ENCODE measurements around the gene GALNS. TPM values are rescaled to one million over a fixed set of nuclear protein-coding genes. Genes with fewer than 3 reads are reported as not detected.

GALNS gene
- total RNA-seq, 1 experiment from 2014 or later, result 29.5 TPM

DNA sequence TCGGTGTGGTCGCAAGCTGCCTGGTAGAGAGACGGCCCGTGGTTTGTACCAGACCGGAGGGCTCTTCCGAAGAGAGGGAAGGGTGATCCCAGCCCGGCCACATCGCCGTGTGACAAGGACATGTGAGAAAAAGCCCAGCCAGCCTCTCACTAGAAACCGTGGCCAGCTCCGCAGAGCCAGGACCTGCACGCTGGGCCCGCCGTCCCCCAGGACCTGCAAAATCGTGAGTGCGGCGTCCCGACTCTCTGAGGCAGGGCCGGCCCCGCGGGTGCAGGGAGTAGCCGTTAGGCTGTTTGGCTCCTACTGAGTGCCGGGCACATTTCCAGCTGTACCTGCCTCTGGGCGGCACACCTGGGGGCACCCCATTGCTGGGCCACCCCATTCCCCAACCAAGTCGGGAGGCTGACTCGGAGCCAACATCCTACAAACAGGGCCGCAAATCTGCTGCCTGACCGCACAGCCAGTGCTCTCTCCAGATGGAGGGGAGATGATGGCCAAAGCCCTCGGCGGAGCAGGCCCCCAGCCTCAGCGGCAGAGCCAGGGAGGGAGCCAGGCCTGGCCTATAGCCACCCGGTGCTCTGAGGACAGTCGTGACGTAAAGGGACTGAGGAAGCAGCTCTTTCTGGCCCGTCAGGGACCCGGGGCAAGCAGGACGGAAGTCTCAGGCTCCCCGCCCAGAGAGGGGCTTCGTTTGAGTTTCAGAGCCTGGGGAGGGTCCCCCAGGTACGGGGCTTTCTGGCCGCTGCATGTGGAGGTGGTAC, 43.3 kb upstream of the GALNS start:
- no peaks in the 10 kb centered on the region for H3K9me3 Mint-ChIP-seq
- H3K27me3 Mint-ChIP-seq (ENCODE audit: low read depth), result no peaks in the 10 kb centered on the region
- CTCF ChIA-PET, result interaction anchor here (0.7 to 2.4 kb wide), 2 partner anchors 163 to 267 kb away, joined by 3 to 11 read pairs; no protein-coding TSS in a partner anchor
- H3K36me3 Mint-ChIP-seq, result no peaks in the 10 kb centered on the region
- no peak for DNase-seq (ENCODE audit: low spot score)
- no peak overlapping the region for H3K4me3 Mint-ChIP-seq
- POLR2A ChIA-PET, result interaction anchor here (0.6 kb wide), 1 partner anchor 592 kb away, joined by 9 read pairs; no protein-coding TSS in a partner anchor
- no peak overlapping the region for H3K27ac Mint-ChIP-seq
- H3K4me1 Mint-ChIP-seq, result no peaks in the 10 kb centered on the region
- no peak for ATAC-seq
- TF ChIP-seq, protein P1, sequence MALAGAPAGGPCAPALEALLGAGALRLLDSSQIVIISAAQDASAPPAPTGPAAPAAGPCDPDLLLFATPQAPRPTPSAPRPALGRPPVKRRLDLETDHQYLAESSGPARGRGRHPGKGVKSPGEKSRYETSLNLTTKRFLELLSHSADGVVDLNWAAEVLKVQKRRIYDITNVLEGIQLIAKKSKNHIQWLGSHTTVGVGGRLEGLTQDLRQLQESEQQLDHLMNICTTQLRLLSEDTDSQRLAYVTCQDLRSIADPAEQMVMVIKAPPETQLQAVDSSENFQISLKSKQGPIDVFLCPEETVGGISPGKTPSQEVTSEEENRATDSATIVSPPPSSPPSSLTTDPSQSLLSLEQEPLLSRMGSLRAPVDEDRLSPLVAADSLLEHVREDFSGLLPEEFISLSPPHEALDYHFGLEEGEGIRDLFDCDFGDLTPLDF (CRISPR knock-in tag; IDR thresholded peaks at IDR 0.05), result no peak
- TF ChIP-seq SP1 (CRISPR knock-in tag; conservative IDR thresholded peaks at IDR 0.05) (no peak), FOXK1 (CRISPR knock-in tag; IDR thresholded peaks at IDR 0.05) (no peak), ZNF263 (CRISPR knock-in tag; IDR thresholded peaks at IDR 0.05; ENCODE audit: low read depth) (no peak), GTF2I (CRISPR knock-in tag; conservative IDR thresholded peaks at IDR 0.05) (no peak), SMAD3 (CRISPR knock-in tag; IDR thresholded peaks at IDR 0.05; ENCODE audit: borderline replicate concordance) (no peak), CBFB (CRISPR knock-in tag; IDR thresholded peaks at IDR 0.05; ENCODE audit: low read depth) (no peak)
- TF ChIP-seq, protein P2, sequence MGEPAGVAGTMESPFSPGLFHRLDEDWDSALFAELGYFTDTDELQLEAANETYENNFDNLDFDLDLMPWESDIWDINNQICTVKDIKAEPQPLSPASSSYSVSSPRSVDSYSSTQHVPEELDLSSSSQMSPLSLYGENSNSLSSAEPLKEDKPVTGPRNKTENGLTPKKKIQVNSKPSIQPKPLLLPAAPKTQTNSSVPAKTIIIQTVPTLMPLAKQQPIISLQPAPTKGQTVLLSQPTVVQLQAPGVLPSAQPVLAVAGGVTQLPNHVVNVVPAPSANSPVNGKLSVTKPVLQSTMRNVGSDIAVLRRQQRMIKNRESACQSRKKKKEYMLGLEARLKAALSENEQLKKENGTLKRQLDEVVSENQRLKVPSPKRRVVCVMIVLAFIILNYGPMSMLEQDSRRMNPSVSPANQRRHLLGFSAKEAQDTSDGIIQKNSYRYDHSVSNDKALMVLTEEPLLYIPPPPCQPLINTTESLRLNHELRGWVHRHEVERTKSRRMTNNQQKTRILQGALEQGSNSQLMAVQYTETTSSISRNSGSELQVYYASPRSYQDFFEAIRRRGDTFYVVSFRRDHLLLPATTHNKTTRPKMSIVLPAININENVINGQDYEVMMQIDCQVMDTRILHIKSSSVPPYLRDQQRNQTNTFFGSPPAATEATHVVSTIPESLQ (CRISPR knock-in tag; IDR thresholded peaks at IDR 0.05), result no peak
- TF ChIP-seq, protein P3, sequence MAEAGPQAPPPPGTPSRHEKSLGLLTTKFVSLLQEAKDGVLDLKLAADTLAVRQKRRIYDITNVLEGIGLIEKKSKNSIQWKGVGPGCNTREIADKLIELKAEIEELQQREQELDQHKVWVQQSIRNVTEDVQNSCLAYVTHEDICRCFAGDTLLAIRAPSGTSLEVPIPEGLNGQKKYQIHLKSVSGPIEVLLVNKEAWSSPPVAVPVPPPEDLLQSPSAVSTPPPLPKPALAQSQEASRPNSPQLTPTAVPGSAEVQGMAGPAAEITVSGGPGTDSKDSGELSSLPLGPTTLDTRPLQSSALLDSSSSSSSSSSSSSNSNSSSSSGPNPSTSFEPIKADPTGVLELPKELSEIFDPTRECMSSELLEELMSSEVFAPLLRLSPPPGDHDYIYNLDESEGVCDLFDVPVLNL (CRISPR knock-in tag; IDR thresholded peaks at IDR 0.05; ENCODE audit: borderline replicate concordance, low read depth), result no peak

DNA sequence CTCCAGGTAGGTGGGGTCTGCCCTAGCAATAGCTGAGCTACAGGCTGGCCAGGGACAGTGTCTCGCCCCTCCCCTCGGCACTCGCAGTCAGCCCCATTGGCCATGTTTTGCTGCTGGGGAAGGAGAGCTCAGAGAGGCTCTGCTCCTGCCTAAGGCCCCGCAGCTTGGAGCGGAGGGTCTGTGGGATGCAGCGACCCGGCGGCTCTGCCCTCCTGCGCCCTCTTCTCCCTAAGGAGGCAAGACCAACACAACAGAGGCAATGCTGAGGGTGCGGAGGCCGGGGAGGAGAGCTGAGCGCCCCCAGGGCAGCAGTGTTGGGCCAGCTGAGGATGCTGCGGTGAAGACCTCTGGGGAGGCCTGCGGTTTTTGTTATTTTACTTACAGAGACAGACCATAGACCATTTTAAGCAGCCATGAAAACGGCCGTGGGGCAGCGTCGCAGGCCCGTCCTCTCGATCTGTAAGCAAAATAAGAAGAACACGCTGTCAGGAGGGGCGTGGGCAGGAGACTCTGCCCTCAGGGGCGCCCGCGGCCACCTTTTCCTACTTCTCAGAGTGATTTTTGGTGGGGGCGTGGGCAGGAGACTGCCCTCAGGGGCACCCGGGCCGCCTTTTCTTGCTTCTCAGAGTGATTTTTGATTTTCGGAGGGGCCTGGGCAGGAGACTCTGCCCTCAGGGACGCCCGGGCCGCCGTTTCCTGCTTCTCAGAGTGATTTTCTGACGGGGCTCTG, 41.1 kb upstream of the GALNS start:
- Mint-ChIP-seq H3K27ac (no peak overlapping the region), H3K27me3 (ENCODE audit: low read depth) (no peaks in the 10 kb centered on the region), H3K9me3 (no peaks in the 10 kb centered on the region), H3K36me3 (no peaks in the 10 kb centered on the region), H3K4me1 (no peaks in the 10 kb centered on the region), H3K4me3 (no peak overlapping the region)
- POLR2A ChIA-PET, result no interaction called here
- CTCF ChIA-PET, result interaction anchor here (0.6 to 1.0 kb wide), 2 partner anchors 9 to 160 kb away, joined by 3 read pairs; no protein-coding TSS in a partner anchor
- DNase-seq (ENCODE audit: low spot score) (no peak), ATAC-seq (no peak)
- TF ChIP-seq, protein P2 (CRISPR knock-in tag; IDR thresholded peaks at IDR 0.05), result no peak
- TF ChIP-seq CBFB (CRISPR knock-in tag; IDR thresholded peaks at IDR 0.05; ENCODE audit: low read depth) (no peak), SOX15 (CRISPR knock-in tag; IDR thresholded peaks at IDR 0.05) (no peak), ZNF416 (CRISPR knock-in tag; IDR thresholded peaks at IDR 0.05) (no peak), SMAD3 (CRISPR knock-in tag; IDR thresholded peaks at IDR 0.05; ENCODE audit: borderline replicate concordance) (no peak), IRF2 (CRISPR knock-in tag; IDR thresholded peaks at IDR 0.05; ENCODE audit: borderline replicate concordance, low read depth) (no peak), EMX1 (CRISPR knock-in tag; IDR thresholded peaks at IDR 0.05) (no peak), RORB (CRISPR knock-in tag; IDR thresholded peaks at IDR 0.05) (no peak), TEAD1 (CRISPR knock-in tag; IDR thresholded peaks at IDR 0.05) (no peak)
- TF ChIP-seq, protein P4, sequence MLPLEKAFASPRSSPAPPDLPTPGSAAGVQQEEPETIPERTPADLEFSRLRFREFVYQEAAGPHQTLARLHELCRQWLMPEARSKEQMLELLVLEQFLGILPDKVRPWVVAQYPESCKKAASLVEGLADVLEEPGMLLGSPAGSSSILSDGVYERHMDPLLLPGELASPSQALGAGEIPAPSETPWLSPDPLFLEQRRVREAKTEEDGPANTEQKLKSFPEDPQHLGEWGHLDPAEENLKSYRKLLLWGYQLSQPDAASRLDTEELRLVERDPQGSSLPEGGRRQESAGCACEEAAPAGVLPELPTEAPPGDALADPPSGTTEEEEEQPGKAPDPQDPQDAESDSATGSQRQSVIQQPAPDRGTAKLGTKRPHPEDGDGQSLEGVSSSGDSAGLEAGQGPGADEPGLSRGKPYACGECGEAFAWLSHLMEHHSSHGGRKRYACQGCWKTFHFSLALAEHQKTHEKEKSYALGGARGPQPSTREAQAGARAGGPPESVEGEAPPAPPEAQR (CRISPR knock-in tag; IDR thresholded peaks at IDR 0.05), result no peak
- TF ChIP-seq, protein P5, sequence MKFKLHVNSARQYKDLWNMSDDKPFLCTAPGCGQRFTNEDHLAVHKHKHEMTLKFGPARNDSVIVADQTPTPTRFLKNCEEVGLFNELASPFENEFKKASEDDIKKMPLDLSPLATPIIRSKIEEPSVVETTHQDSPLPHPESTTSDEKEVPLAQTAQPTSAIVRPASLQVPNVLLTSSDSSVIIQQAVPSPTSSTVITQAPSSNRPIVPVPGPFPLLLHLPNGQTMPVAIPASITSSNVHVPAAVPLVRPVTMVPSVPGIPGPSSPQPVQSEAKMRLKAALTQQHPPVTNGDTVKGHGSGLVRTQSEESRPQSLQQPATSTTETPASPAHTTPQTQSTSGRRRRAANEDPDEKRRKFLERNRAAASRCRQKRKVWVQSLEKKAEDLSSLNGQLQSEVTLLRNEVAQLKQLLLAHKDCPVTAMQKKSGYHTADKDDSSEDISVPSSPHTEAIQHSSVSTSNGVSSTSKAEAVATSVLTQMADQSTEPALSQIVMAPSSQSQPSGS (CRISPR knock-in tag; IDR thresholded peaks at IDR 0.05; ENCODE audit: borderline replicate concordance, low read depth), result no peak
- TF ChIP-seq, protein P6, sequence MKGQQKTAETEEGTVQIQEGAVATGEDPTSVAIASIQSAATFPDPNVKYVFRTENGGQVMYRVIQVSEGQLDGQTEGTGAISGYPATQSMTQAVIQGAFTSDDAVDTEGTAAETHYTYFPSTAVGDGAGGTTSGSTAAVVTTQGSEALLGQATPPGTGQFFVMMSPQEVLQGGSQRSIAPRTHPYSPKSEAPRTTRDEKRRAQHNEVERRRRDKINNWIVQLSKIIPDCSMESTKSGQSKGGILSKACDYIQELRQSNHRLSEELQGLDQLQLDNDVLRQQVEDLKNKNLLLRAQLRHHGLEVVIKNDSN (CRISPR knock-in tag; IDR thresholded peaks at IDR 0.05), result no peak
- TF ChIP-seq, protein P7, sequence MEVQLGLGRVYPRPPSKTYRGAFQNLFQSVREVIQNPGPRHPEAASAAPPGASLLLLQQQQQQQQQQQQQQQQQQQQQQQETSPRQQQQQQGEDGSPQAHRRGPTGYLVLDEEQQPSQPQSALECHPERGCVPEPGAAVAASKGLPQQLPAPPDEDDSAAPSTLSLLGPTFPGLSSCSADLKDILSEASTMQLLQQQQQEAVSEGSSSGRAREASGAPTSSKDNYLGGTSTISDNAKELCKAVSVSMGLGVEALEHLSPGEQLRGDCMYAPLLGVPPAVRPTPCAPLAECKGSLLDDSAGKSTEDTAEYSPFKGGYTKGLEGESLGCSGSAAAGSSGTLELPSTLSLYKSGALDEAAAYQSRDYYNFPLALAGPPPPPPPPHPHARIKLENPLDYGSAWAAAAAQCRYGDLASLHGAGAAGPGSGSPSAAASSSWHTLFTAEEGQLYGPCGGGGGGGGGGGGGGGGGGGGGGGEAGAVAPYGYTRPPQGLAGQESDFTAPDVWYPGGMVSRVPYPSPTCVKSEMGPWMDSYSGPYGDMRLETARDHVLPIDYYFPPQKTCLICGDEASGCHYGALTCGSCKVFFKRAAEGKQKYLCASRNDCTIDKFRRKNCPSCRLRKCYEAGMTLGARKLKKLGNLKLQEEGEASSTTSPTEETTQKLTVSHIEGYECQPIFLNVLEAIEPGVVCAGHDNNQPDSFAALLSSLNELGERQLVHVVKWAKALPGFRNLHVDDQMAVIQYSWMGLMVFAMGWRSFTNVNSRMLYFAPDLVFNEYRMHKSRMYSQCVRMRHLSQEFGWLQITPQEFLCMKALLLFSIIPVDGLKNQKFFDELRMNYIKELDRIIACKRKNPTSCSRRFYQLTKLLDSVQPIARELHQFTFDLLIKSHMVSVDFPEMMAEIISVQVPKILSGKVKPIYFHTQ (CRISPR knock-in tag; IDR thresholded peaks at IDR 0.05), result no peak
